BE2C (cell line): ENCODE results near the gene SLC1A5.
"Not testable (repeated sequence)": the region's sequence is repeated elsewhere in the genome, so short reads cannot be mapped to it uniquely, and the experiment has no call there.

Experiments used
- DNase-seq: peaks from one replicate; pipeline ENCODE4 v3.0.0-alpha.2; 2020
- H3K27me3 ChIP-seq: fragments of 250-450 bp; sonication (Bioruptor Pico); 2 replicates; pipeline ENCODE4 v1.5.1; 2020; ENCODE audit warnings: mild to moderate bottlenecking
- H3K36me3 ChIP-seq: fragments of 250-450 bp; sonication (Bioruptor Pico); 2 replicates; pipeline ENCODE4 v1.5.1; 2020; ENCODE audit warnings: mild to moderate bottlenecking
- H3K4me1 ChIP-seq: fragments of 250-450 bp; sonication (Bioruptor Pico); 2 replicates; pipeline ENCODE4 v1.5.1; 2020
- H3K4me3 ChIP-seq: 2 replicates; pipeline ENCODE4 v1.5.1; 2011; ENCODE audit warnings: low read depth, low read length
- H3K9me3 ChIP-seq: fragments of 250-450 bp; sonication (Bioruptor Pico); 2 replicates; pipeline ENCODE4 v1.5.1; 2020
- CTCF ChIP-seq: IDR thresholded peaks from 2 replicates; pipeline ENCODE4 v1.5.1; 2012; ENCODE audit warnings: mild to moderate bottlenecking, low read depth, low read length

SLC1A5 gene

GRCh38 chr19:46825731-46826055, 37.3 kb upstream of the SLC1A5 start:
- Histone ChIP-seq H3K9me3 (no peaks in the 10 kb centered on the region), H3K27me3 (no peaks in the 10 kb centered on the region), H3K4me1 (no peaks in the 10 kb centered on the region), H3K36me3 (no peaks in the 10 kb centered on the region), H3K4me3 (no peak overlapping the region)
- DNase-seq, result no peak
- no peak for TF ChIP-seq CTCF

- no peak overlapping the region for H3K4me3 ChIP-seq
- no peaks in the 10 kb centered on the region for H3K27me3 ChIP-seq
- TF ChIP-seq CTCF, result no peak
- no peaks in the 10 kb centered on the region for H3K36me3 ChIP-seq
- H3K9me3 ChIP-seq, result no peaks in the 10 kb centered on the region
- DNase-seq, result no peak
- no peaks in the 10 kb centered on the region for H3K4me1 ChIP-seq
Measured at GRCh38 chr19:46824890-46825730, 36.7 kb upstream of the SLC1A5 start.

GRCh38 chr19:46823049-46823448, 34.7 kb upstream of the SLC1A5 start:
- DNase-seq, result no peak
- H3K4me1 ChIP-seq, result no peaks in the 10 kb centered on the region
- H3K4me3 ChIP-seq, result no peak overlapping the region
- H3K9me3 ChIP-seq, result no peaks in the 10 kb centered on the region; the same call in 1 of the 2 replicates
- no peaks in the 10 kb centered on the region for H3K27me3 ChIP-seq
- no peak for TF ChIP-seq CTCF
- no peaks in the 10 kb centered on the region for H3K36me3 ChIP-seq

- not testable (repeated sequence) for H3K9me3 ChIP-seq, H3K27me3 ChIP-seq, H3K4me3 ChIP-seq, DNase-seq, H3K36me3 ChIP-seq, H3K4me1 ChIP-seq
Measured at GRCh38 chr19:46822410-46822787, 34.0 kb upstream of the SLC1A5 start.

GRCh38 chr19:46821512-46822409, 33.4 kb upstream of the SLC1A5 start:
- H3K4me3 ChIP-seq, result no peak overlapping the region
- no peaks in the 10 kb centered on the region; the same call in 1 of the 2 replicates for H3K9me3 ChIP-seq
- TF ChIP-seq CTCF, result no peak
- DNase-seq, result no peak
- no peaks in the 10 kb centered on the region for H3K36me3 ChIP-seq
- no peaks in the 10 kb centered on the region for H3K27me3 ChIP-seq
- no peaks in the 10 kb centered on the region for H3K4me1 ChIP-seq

- no peak for DNase-seq
- H3K4me3 ChIP-seq, result no peak overlapping the region
- H3K36me3 ChIP-seq, result no peaks in the 10 kb centered on the region
Measured at GRCh38 chr19:46818812-46819211, 30.4 kb upstream of the SLC1A5 start.

More at GRCh38 chr19:46818812-46819211, 30.4 kb upstream of the SLC1A5 start:
- no peak for TF ChIP-seq CTCF
- H3K4me1 ChIP-seq, result no peaks in the 10 kb centered on the region
- H3K27me3 ChIP-seq, result no peaks in the 10 kb centered on the region
- no peaks in the 10 kb centered on the region; the same call in 1 of the 2 replicates for H3K9me3 ChIP-seq
